GM19193 (cell line): Measurements from ENCODE around the gene CAMK2N1.
A peak's percentile ranks its signal among the peaks of the same experiment; 100 is the strongest.

Experiments used
- POLR2A ChIP-seq: IDR thresholded peaks from 4 replicates; pipeline ENCODE4 v1.6.1; 2011; ENCODE audit not compliant: insufficient read depth, insufficient read length; ENCODE audit errors: extremely low read depth

The CAMK2N1 gene

DNA sequence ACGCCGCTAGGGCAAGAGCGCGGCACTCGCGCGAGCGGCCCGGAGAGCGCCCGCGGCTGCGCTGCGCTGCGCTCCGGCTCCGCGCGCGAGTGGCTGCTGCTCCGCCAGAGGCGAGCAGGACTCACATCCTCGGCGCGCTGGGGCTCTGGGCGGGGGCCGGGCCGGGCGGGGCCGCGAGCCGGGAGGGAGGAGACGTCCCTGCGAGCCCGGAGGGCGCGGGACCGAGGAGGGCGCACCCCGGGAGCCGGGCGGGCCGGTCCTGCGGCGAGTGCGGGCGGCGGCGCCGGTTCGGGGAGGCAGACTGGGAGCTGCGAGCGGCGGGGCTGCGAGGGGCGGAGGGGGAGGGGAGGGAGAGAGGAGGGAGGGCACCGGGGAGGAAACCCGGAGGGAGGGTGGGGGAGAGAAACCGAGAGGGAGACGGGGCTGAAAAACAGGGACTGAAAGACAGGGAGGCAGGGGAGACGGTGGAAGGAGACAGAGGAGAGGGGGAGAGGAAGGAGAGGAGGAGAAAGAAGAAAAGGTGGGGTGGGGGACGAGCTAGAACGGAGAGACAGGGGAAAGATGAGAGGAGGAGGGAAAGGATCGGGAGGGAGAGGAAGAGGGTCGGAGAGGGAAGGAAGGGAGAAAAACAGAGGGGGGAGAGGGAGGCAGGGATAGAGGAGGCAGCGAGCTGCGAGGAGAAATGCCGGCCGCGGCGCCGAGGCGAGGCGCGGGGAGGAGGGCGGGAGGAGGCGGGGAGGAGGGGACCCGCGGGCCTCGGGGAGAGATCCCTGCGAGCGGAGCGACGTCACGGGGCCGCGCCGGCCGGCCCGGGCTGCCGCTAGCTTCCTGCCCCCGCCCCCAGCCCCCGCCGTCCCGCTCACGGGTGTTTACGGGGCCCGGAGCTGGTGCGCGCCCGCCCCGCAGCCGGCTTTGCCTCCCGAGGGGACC lies at the start of gene CAMK2N1:
CAMK2N1 (minus strand) TSS at position 684 of the 930 bp plus-strand sequence. CDS start 831 bp downstream, outside the sequence.
- no peak for TF ChIP-seq POLR2A

DNA sequence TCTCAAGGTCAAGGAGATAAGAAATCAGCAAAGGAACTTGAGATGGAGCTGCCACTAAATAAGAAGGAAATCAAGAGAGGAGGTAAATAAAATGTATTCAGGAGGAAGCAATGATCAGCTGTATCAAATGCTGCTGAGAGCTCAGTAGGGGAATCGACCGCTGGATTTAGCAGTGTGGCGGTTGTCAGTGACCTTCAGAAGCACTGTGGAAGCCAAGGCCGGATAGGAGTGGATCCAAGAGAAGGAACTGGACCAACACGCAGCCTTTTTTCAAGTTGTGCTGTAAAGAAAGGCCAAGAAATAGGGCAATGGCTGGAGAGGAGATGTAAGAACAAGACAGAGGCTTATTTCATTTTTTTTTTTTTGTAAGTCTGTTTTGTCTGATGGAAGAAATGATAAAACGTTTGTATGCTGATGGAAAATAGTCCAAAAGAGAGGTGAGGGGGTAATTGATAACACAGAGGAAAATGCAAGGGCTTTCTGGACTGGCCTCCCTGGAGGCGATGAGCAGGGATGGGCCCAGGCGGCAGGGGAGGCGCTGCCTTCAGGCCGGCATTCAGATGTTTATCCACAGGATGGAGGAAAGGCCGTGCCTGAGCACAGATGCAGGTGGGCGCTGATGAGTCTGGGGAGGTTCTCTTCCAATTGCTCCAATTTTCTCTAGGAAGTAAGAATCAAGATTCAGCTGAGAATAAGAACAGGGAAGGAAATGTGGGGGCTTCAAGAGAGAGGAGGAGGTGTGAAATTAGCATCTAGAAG lies 48.8 kb upstream of the CAMK2N1 start:
- TF ChIP-seq POLR2A, result no peak

DNA sequence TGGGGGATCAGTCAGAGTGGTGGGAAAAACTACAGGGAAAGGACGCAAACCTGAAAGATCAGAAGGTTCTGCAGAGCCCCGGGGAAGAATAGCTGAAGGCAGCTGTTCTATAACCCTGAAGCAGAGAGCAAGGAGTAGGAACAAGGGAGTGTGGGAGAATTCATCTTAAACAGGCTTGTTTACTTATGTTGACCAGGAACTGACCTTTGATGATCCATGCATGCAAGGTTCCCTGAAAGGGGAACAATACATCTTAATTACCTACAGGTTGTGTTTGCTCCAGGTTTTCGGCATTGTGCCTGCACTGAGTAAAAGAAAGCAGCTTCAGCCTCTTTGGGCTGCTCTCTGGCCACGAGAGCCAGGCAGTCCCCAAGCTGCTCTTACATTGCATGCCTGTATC lies 47.6 kb upstream of the CAMK2N1 start:
- no peak for TF ChIP-seq POLR2A

DNA sequence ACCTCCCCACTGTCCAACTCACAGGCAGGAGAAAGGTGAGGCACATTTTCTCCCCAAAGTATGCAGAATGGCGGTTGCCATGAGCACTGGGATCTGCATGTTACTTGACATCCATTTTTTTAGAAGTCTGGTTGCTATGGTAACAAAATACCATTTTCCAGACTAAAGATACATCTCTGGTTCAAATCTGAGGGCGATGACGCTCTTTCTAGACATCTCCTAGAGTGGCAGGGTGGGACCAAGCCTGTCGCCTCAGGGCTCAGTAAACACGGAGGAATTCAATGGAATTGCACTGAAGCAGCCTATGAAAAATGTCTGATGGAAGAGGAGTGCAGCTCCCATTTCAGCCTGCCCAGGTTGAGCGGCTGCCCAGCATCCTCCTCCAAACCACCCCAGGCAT lies 44.9 kb upstream of the CAMK2N1 start:
- TF ChIP-seq POLR2A, result no peak

DNA sequence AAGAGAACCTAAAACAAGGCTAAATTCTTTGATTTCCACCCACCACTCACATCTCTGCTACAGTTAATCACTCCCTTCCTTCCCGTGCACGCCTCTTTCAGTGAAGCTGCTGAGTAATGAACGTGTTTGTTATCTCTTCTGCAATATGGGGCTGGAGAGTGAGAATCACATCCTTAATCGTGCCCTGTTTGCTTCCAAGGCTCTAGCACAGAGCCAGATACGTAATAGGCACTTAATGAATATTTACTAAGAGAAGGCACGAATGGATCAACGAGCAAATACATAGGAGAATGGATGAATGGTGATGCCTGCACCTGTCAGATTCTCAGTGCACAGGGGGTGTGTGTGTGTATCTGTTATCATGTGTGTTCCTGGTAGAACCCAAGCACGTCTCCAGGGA lies 44.3 kb upstream of the CAMK2N1 start:
- TF ChIP-seq POLR2A, result no peak

DNA sequence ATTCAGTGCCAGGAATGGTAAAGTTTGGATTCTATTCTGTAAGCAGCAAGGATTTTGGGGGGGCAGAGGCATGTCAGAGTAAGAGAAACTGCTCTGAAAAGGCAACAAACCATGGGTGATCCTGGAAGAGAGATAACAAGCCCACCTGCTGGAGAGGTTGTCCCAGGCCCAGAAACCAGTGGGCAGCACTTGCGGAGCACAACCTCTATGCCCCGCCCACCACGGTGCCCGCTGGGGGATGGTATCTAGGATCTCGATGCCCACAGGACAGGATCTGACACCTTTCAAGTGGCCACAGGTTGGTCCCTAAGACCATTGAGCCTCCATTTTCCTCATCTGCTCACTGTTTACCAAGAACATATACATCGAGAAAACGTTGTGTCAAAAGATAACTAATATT lies 42.2 kb upstream of the CAMK2N1 start:
- TF ChIP-seq POLR2A, result no peak

DNA sequence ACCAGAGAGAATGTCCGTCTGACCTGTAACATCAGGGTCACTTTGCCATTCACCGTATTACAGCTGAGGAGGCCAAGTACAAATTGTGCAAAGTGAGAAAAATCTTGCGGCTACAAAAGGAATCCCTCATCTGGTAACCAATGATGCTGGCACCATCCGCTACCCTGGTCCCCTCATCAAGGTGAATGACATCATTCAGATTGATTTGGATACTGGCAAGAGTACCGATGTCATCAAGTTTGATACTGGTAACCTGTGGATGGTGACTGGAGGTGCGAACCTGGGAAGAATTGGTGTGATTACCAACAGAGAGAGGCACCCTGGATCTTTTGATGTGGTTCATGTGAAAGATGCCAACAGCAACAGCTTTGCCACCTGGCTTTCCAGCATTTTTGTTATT lies 40.3 kb upstream of the CAMK2N1 start:
- no peak for TF ChIP-seq POLR2A

DNA sequence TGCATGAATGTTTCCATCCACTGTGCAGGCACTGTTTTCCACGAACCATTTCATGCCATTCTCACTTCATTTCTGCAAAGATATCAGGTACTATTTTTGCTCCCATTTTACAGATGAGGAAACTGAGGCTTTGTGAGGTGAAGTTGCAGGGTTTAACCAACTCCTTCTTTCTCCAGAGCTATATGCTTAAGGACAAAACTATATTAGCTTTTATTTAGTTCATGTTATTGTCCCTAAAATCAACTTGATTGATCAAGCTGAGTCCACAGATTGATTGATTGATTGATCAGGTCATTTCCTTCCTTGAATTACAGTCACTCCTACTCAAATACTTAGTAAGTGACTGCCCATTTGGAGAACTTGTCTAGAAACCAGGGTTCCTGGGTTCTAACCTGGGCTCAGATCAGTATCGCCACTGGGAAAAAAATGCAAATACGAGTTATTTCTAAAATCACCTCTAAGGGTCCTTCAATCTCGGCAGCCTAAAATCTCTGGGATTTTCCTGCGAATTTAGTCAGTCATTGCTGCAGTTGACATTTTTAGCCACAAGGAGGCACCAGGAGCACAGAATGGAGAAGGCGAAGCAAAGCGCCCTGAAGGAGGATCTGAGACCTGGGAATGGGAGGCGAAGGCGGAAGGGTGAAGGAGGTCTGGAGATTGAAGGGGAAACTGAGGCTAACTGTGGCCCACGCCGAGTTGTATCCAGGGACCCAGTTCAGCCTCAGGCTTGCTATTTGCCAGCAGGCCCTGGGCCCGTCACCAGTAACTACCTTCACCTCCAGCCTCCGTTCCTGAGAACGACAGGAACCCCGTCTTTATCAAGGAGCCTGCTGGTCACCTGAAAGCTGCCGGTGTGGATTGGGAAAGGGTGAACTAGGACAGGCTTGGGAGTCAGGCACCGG lies 36.2 kb upstream of the CAMK2N1 start:
- TF ChIP-seq POLR2A, result no peak

DNA sequence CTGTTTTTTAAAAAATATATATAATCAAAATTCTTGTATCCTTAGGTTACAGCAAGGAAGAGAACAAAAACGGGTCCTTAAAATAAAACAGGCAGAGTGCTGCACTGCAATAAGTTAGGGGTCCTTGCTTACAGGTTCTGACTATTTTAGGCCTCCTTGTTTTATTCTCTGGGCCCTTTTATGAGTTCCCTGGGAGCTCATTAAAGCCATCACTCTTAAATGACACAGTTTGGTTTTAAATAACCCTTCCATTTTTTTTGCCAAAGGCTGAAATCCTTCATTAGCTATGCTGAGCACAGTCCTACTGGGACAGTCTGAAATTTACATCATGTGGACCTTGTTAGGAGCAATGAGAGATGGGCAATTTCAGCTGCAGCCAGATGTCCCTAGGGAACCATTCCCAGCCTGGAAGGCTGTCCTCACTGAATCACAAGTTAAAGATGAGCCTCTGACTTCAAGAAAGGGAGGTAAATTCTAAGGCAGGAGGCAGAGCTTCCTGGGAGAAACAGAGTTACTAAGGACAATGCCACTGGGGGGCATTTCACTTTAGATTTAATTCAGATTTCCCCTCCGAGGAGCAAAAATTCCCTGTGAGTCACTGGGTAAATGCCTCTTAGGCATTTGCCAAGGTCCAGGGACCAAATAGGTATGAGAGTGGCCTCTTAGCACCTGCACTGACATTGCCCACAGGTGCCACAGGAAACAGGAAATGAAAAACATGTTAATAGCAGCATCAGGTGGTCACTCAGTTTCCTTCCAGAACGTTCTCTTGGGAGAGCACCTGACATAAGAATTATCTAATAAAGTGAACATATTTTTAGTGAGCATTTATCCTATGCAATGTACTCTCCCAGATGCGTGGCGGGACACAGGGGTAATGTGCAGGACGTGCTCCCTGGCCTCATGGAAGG lies 25.8 kb upstream of the CAMK2N1 start:
- TF ChIP-seq POLR2A, result no peak

DNA sequence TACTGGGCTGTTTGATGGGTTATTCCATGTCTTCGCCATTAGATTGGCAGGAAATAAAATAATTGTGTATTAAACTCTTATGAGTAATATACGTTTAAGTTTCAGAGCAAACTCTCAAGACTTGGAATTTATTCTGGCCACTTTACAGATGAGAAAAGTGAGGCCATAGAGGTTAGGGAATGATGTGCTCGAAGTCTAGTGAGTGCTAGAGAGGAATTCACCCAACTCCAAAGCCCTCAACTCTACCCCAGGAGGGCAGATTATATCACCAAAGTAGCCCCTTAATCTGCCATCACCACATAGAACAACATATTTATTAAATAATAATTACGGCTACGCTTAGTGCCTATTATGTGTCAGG lies 22.4 kb upstream of the CAMK2N1 start:
- no peak for TF ChIP-seq POLR2A

DNA sequence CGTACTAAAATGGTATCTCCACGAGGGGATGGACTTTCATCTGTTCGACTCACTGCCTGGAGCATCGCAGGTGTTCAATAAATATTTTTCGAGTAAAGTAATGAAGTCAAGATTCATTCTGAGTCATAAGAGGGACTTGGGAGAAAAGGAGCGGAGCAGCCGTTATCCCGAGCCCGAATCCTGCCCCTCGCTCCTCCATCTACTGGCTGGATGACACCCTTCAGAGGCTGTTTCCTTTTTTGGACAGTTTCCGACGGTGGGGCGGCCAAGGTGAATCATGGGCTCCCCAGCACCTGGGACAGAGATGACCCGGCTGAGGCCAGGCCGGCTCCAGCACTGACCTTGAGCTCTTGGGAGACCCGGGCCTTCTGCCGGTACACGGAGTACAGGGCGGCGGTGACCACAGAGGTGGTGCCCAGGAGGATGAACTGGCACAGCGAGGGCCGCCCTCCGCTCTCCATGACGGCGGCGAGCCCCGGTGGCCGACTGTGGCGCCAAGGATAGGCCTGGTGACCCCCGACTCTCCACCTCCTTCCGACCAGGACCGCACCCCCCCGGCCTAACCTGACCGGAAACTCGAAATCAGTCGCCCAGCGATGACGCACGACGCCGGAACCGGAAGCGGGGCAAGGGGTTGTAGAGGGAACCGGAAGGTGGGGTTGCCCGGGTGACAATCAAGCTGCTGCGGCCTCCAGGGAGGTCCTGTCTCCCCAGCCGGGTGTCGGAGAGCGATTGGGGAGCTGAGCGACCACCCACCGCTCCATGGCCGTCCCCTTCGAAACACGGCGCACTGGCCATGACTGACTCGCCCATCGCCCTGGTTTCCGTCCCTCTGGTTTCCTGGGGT lies 21.8 kb upstream of the CAMK2N1 start, which contains the start of gene MUL1:
MUL1 (minus strand) TSS at position 588 of the 847 bp plus-strand sequence; CDS start at position 461, 127 bp downstream.
- peak; percentile 68 for TF ChIP-seq POLR2A

DNA sequence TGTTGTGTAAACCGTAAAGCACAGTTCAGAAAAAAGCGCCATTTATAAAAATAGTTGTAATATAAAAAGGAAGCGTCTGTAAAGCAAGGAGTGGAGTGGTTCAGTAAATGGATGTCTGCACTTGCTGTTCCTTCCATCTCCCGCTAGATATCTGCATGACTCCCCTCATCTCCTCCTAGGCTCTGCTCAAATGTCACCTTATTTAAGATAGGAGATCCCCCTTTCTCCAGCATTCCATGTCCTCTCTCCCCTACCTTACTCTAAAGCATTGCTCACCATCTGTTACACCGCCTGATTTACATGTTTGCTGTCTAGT lies 21.2 kb upstream of the CAMK2N1 start:
- no peak for TF ChIP-seq POLR2A

DNA sequence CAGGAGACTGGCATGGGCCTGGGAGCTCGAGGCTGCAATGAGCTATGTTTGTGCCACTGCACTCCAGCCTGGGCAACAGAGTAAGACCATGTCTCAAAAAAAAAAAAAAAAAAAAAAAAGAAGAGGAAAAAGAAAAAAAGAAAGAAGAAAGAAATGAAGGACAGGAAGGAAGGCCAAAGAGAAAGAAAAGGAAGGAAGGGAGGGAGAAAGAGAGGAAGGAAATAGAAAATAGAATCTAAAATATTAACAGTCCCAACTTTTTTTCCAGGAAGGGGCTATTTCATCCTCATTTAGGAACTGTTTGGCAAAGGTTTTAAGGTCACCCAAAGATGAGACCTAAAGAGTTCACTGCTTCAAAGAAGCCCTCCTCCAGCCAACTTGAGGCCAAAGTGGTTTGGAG lies 19.5 kb upstream of the CAMK2N1 start:
- TF ChIP-seq POLR2A, result no peak
